B cell (primary cell): ENCODE measurements around the gene UBE2O. TPM values are rescaled to one million over a fixed set of nuclear protein-coding genes. Genes with fewer than 3 reads are reported as not detected.

ENCODE experiments used
- ATAC-seq: fragments of 200-7000 bp; cut with Tn5 transposase; one replicate; pipeline ENCODE4 v1.10.0; 2021; ENCODE audit warnings: low read depth, mild to moderate bottlenecking, moderate number of reproducible peaks, moderate library complexity
- CTCF ChIA-PET: fragments of 350-600 bp; sonication (Branson Sonifier 250); formaldehyde crosslinking; loops from one replicate; lab custom pipeline; 2021; ENCODE audit warnings: antibody characterized with exemption, inconsistent platforms; lab: Charles Lee
- POLR2A ChIA-PET: fragments of 350-600 bp; sonication (Branson Sonifier 250); formaldehyde crosslinking; loops from one replicate; lab custom pipeline; 2021; ENCODE audit warnings: antibody characterized with exemption; lab: Charles Lee
- DNase-seq: peaks from one replicate; pipeline ENCODE4 v3.0.0; 2013
- H2AFZ ChIP-seq: 2 replicates; pipeline ENCODE4 v1.6.1; 2012; ENCODE audit warnings: mild to moderate bottlenecking, low read depth, low read length; ENCODE audit not compliant: insufficient read depth, poor library complexity, severe bottlenecking
- H3K27ac ChIP-seq, 2 donors: 1 replicate in 1 of 2; 2 replicates in 1 of 2; pipeline ENCODE4 v1.5.1; 2012 to 2013; ENCODE audit warnings: low read length in 2 of 2, mild to moderate bottlenecking in 2 of 2, moderate library complexity in 1 of 2
- H3K27me3 ChIP-seq, 4 experiments: fragments of 200-600 bp in 1 of 4; sonication (generic) in 1 of 4; replicated peaks in 1 of 4; 1 replicate in 2 of 4; 2 replicates in 2 of 4; pipeline versions ENCODE4 v1.6.1 to v1.7.0; 2013 to 2016; ENCODE audit warnings: low read length in 3 of 4, mild to moderate bottlenecking in 2 of 4, mixed read lengths in 1 of 4, moderate library complexity in 1 of 4; ENCODE audit not compliant: insufficient read depth in 4 of 4, control insufficient read depth in 3 of 4; ENCODE audit errors: control extremely low read depth in 1 of 4
- H3K36me3 ChIP-seq, 2 experiments: replicated peaks in 1 of 2; 1 replicate in 1 of 2; 2 replicates in 1 of 2; pipeline versions ENCODE4 v1.6.1 to v1.7.1; 2013; ENCODE audit warnings: low read length in 1 of 2; ENCODE audit not compliant: insufficient read depth in 2 of 2, control insufficient read depth in 1 of 2; ENCODE audit errors: control extremely low read depth in 1 of 2, extremely low read depth in 1 of 2
- H3K4me1 ChIP-seq, 2 donors: fragments of 200-600 bp in 1 of 2; sonication (generic) in 1 of 2; 1 replicate in 1 of 2; 2 replicates in 1 of 2; pipeline versions ENCODE4 v1.5.1 to v1.6.1; 2013 to 2017; ENCODE audit warnings: low read length in 2 of 2; ENCODE audit not compliant: control insufficient read depth in 2 of 2, insufficient read depth in 2 of 2
- H3K4me2 ChIP-seq: replicated peaks from 2 replicates; pipeline ENCODE3; 2012; ENCODE audit warnings: mild to moderate bottlenecking, low read depth, low read length; ENCODE audit not compliant: poor library complexity, severe bottlenecking
- H3K4me3 ChIP-seq, 5 experiments: fragments of 200-600 bp in 1 of 5; sonication (generic) in 1 of 5; 1 replicate in 3 of 5; 2 replicates in 2 of 5; pipeline versions ENCODE4 v1.5.1 to v1.7.0; 2011 to 2016; ENCODE audit warnings: low read length in 4 of 5, mild to moderate bottlenecking in 4 of 5, low read depth in 2 of 5, control low read depth in 1 of 5, moderate library complexity in 1 of 5; ENCODE audit not compliant: insufficient read depth in 1 of 5; ENCODE audit errors: control extremely low read depth in 1 of 5, extremely low read depth in 1 of 5
- H3K79me2 ChIP-seq: fragments of 200-600 bp; sonication (generic); one replicate; pipeline ENCODE4 v1.6.0; 2016; ENCODE audit warnings: low read length; ENCODE audit not compliant: control insufficient read depth, insufficient read depth
- H3K9ac ChIP-seq: fragments of 200-600 bp; sonication (generic); 2 replicates; pipeline ENCODE4 v1.6.1; 2017; ENCODE audit warnings: mild to moderate bottlenecking, low read length, moderate library complexity
- H3K9me3 ChIP-seq, 3 donors: one replicate each; pipeline versions ENCODE4 v1.6.1 to v1.7.1; 2013; ENCODE audit warnings: low read length in 2 of 3; ENCODE audit not compliant: control insufficient read depth in 2 of 3, insufficient read depth in 1 of 3; ENCODE audit errors: control extremely low read depth in 1 of 3
- H4K20me1 ChIP-seq: 2 replicates; pipeline ENCODE4 v1.6.0; 2012; ENCODE audit warnings: mild to moderate bottlenecking, low read length; ENCODE audit not compliant: insufficient read depth, control insufficient read depth, poor library complexity, severe bottlenecking
- H3K27ac Mint-ChIP-seq: one replicate; pipeline ENCODE4 v1.8.0; 2021; ENCODE audit warnings: mixed read lengths
- H3K27me3 Mint-ChIP-seq: one replicate; pipeline ENCODE4 v1.8.0; 2021; ENCODE audit warnings: mixed read lengths
- H3K4me1 Mint-ChIP-seq: one replicate; pipeline ENCODE4 v1.8.0; 2021; ENCODE audit warnings: mixed read lengths
- H3K4me3 Mint-ChIP-seq: one replicate; pipeline ENCODE4 v1.8.0; 2021; ENCODE audit warnings: mixed read lengths
- H3K9me3 Mint-ChIP-seq: one replicate; pipeline ENCODE4 v1.8.0; 2022; ENCODE audit warnings: mixed read lengths; ENCODE audit not compliant: insufficient read depth
- CTCF ChIP-seq: fragments of 200-600 bp; IDR thresholded peaks from one replicate; pipeline ENCODE4 v1.8.0; 2022; ENCODE audit warnings: antibody characterized with exemption, mild to moderate bottlenecking
- EZH2 ChIP-seq: IDR thresholded peaks from 2 replicates; pipeline ENCODE4 v1.6.1; 2012; ENCODE audit warnings: borderline replicate concordance, low read depth, mild to moderate bottlenecking, moderate library complexity, low read length; ENCODE audit not compliant: insufficient read depth, poor library complexity, severe bottlenecking
- WGBS: methylation state at CpG from one replicate; pipeline ENCODE4 v1.1.5; 2013; ENCODE audit warnings: missing lambda C conversion rate; ENCODE audit not compliant: insufficient coverage; 5-methylcytosine and 5-hydroxymethylcytosine counted together
- intact Hi-C: fragments of 100-400 bp; cut with micrococcal nuclease; formaldehyde crosslinking; loops from one replicate; pipeline ENCODE4 v1.10.0; 2022
- polyA plus RNA-seq: library from polyadenylated mRNA; depleted of rRNA; stranded (reverse); fragments of >200 nt; gene quantifications from 2 replicates; pipeline ENCODE4 v1.2.3, GENCODE V29; 2012
- total RNA-seq, 2 donors: library from RNA; stranded (reverse); fragments of 120-200 nt in 1 of 2; gene quantifications; 1 replicate in 1 of 2; 2 replicates in 1 of 2; pipeline versions ENCODE4 v1.2.3 to v1.2.4, GENCODE V29; 2013 to 2022

UBE2O gene
- total and polyA plus RNA-seq, 2 donors (not counting 1 experiment from before 2014, with no cell fraction given): 41.3 to 54.0 TPM

DNA sequence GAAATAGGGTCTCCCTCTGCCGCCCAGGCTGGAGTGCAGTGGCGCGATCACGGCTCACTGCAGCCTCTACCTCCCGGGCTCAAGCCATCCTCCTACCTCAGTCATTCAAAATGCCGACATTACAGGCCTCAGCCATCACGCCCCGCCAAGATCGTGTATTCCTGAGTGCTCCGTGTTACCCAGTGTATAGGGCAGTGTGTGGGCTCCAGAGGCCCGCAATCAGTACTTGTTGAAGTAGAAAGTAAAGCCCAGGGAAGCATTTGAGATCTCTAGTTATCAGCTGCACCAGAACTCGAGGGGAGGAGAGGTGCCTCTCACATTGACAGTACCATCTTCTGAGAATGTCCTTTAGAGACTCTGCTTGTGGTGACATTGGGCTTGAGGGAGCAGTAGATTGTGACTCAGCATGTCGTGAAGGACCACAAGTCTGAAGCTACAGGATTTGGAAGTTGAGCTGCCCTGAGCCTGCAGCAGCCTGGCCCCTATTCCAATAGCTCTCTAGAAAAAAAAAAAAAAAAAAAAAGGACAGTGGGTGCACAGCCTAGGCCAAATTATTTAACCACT lies 98.1 kb downstream of the UBE2O start:
- TF ChIP-seq EZH2 (no peak), CTCF (no peak)
- Histone ChIP-seq H3K27me3 (no peaks in the 10 kb centered on the region), H3K27ac (no peak overlapping the region), H2AFZ (no peak overlapping the region), H3K4me2 (peak overlapping the region; percentile 97), H4K20me1 (no peaks in the 10 kb centered on the region), H3K4me3 (no peak overlapping the region), H3K9me3 (no peaks in the 10 kb centered on the region), H3K9ac (no peak overlapping the region), H3K36me3 (no peaks in the 10 kb centered on the region), H3K4me1 (peaks cover 7 to 16% of the 10 kb centered on the region in 2 donors), H3K79me2 (peaks cover 13% of the 10 kb centered on the region)
- ChIA-PET CTCF (interaction anchor here (3.0 to 3.9 kb wide), 2 partner anchors 30 to 43 kb away, joined by 15 to 32 read pairs; partner anchors contain the start of gene SPHK1), POLR2A (interaction anchor here (0.6 to 2.0 kb wide), 2 partner anchors 43 to 706 kb away, joined by 6 read pairs; no protein-coding TSS in a partner anchor)
- peak overlapping the region; percentile 99 for H3K4me3 Mint-ChIP-seq
- intact Hi-C loops: loop anchor here (1.0 to 5.0 kb wide), 5 partner anchors 29 to 787 kb away; partner anchors contain the start of genes RECQL5, RHBDF2, SAP30BP and SEC14L1
- DNase-seq (peak; percentile 21), ATAC-seq (no peak)
- 48% methylated on average over 7 of the region's 13 CpGs for WGBS
- peak overlapping the region; percentile 1 for H3K27ac Mint-ChIP-seq
- H3K4me1 Mint-ChIP-seq: peaks cover 27% of the 10 kb centered on the region
- no peaks in the 10 kb centered on the region for H3K27me3 Mint-ChIP-seq
- H3K9me3 Mint-ChIP-seq: no peaks in the 10 kb centered on the region

DNA sequence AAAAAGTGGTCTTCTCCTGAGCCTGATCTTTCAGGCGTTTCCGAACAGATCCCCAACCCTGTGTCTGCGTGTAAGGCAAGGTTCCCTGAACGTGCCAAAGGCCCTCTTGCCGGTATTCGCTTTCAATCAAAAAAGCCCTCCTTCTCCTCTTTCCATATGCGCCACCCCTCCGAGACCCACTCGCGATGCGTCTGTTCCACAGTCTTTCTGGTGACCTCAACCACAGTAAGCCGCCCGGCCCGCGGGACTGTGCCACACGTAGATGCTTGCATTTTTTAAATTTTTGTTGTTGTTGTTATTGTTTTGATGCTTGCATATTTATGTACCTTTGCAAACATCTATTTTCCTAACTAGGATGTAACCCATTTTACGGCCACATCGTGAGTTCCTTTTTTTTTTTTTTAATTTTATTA lies 98.6 kb downstream of the UBE2O start:
- H3K9me3 Mint-ChIP-seq: no peaks in the 10 kb centered on the region

More for the DNA sequence above, 98.6 kb downstream of the UBE2O start:
- H2AFZ ChIP-seq: peak overlapping the region; percentile 96
- peak overlapping the region; percentile 99 for H3K27ac Mint-ChIP-seq
- peaks cover 13% of the 10 kb centered on the region for H3K79me2 ChIP-seq
- intact Hi-C loops: loop anchor here (1.0 to 5.0 kb wide), 5 partner anchors 30 to 788 kb away; partner anchors contain the start of genes RECQL5, RHBDF2, SAP30BP and SEC14L1
- POLR2A ChIA-PET: interaction anchor here (0.6 to 2.0 kb wide), 5 partner anchors 30 to 386 kb away, joined by 3 to 11 read pairs (median 4); no protein-coding TSS in a partner anchor
- H3K27ac ChIP-seq: peak overlapping the region in 1 of 2 donors; percentile 94
- CTCF ChIA-PET: interaction anchor here (0.8 to 3.9 kb wide), 4 partner anchors 30 to 148 kb away, joined by 4 to 32 read pairs (median 10); partner anchors contain the start of gene SPHK1
- H3K4me3 Mint-ChIP-seq: peak overlapping the region; percentile 99
- peak; percentile 0 for ATAC-seq
- no peaks in the 10 kb centered on the region for H3K9me3 ChIP-seq
- peak overlapping the region; percentile 53 to 88 (median 68) for H3K4me3 ChIP-seq
- no peak for DNase-seq
- no peaks in the 10 kb centered on the region for H3K27me3 Mint-ChIP-seq
- peak overlapping the region; percentile 77 for H3K9ac ChIP-seq
- WGBS: 0% methylated on average over 9 of the region's 18 CpGs
- no peaks in the 10 kb centered on the region for H4K20me1 ChIP-seq
- peaks cover 7 to 16% of the 10 kb centered on the region in 2 donors for H3K4me1 ChIP-seq
- no peaks in the 10 kb centered on the region for H3K27me3 ChIP-seq
- H3K36me3 ChIP-seq: no peaks in the 10 kb centered on the region
- H3K4me1 Mint-ChIP-seq: peaks cover 27% of the 10 kb centered on the region
- TF ChIP-seq CTCF (no peak), EZH2 (no peak)
- H3K4me2 ChIP-seq: peak overlapping the region; percentile 97
